ENCODE measurements around the gene CASTOR1.

Gene CASTOR1

DNA sequence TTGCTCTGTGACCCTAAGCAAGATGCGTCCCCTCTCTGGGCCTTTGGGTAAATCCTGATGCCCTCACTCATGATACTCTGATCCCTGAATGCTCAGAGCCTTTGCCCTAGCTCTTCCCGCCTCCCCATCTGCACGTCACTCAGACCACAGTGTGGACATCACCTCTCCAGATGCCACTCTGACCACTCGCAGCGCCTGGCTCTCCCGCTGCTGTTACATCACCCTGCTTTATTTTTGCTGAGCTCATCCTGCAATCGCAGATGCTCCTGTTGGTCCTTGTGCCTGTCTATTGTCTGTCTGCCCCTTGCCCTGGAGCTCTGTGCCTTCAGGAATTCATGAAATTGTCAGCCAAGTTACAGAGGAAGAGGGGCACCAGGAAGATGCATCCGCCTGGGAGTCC is 28.2 kb downstream of the CASTOR1 start:
- Histone ChIP-seq H3K9me3 (ENCODE audit: control insufficient read depth, low read length) (no peaks in the 10 kb centered on the region), H3K27ac (ENCODE audit: low read depth, low read length, severe bottlenecking) (no peak overlapping the region), H3K4me1 (ENCODE audit: control insufficient read depth, insufficient read depth, low read length, poor library complexity, severe bottlenecking) (peaks cover 15% of the 10 kb centered on the region), H3K36me3 (ENCODE audit: control insufficient read depth, insufficient read depth, low read length) (no peaks in the 10 kb centered on the region), H3K4me3 (ENCODE audit: extremely low read depth, insufficient read depth, low read length, poor library complexity, severe bottlenecking) (no peak overlapping the region)
- 91 to 92% methylated on average over 8 of the region's 8 CpGs for WGBS, 2 experiments (ENCODE audit: insufficient coverage in 2 of 2)

GRCh38 chr22:30260682-30261081 is 28.6 kb downstream of the CASTOR1 start:
- Histone ChIP-seq H3K36me3 (ENCODE audit: control insufficient read depth, insufficient read depth, low read length) (no peaks in the 10 kb centered on the region), H3K9me3 (ENCODE audit: control insufficient read depth, low read length) (no peaks in the 10 kb centered on the region), H3K27ac (ENCODE audit: low read depth, low read length, severe bottlenecking) (no peak overlapping the region), H3K4me3 (ENCODE audit: extremely low read depth, insufficient read depth, low read length, poor library complexity, severe bottlenecking) (no peak overlapping the region), H3K4me1 (ENCODE audit: control insufficient read depth, insufficient read depth, low read length, poor library complexity, severe bottlenecking) (peaks cover 15% of the 10 kb centered on the region)
- WGBS, 2 experiments (ENCODE audit: insufficient coverage in 2 of 2) = 92 to 95% methylated on average over 6 to 8 of the region's 8 CpGs

GRCh38 chr22:30260276-30260675 is 29.0 kb downstream of the CASTOR1 start:
- Histone ChIP-seq H3K27ac (ENCODE audit: low read depth, low read length, severe bottlenecking) (no peak overlapping the region), H3K36me3 (ENCODE audit: control insufficient read depth, insufficient read depth, low read length) (no peaks in the 10 kb centered on the region), H3K4me1 (ENCODE audit: control insufficient read depth, insufficient read depth, low read length, poor library complexity, severe bottlenecking) (peaks cover 15% of the 10 kb centered on the region), H3K9me3 (ENCODE audit: control insufficient read depth, low read length) (no peaks in the 10 kb centered on the region), H3K4me3 (ENCODE audit: extremely low read depth, insufficient read depth, low read length, poor library complexity, severe bottlenecking) (no peak overlapping the region)
- WGBS, 2 experiments (ENCODE audit: insufficient coverage in 2 of 2) = 97 to 99% methylated on average over 7 to 8 of the region's 11 CpGs

DNA sequence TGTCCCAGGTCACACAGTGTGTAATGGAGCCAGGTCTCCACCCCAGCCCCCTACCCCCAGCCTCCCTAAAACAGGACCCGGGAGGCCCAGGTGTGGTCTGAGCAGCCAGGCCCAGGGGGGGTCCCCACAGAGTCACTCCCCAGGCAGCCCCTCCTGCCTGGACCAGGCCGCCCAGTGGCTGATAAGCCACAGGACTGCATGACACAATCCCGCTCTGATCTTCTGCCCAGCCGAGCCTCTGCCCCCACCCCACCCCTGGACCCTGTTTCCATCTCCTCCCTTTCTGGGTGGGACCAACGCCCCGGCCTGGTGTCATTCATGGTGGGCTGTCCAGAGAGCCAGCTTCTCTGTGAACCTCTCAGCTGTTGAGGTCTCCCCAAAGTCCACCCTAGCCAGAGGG is 35.0 kb downstream of the CASTOR1 start:
- Histone ChIP-seq H3K36me3 (ENCODE audit: control insufficient read depth, insufficient read depth, low read length) (no peaks in the 10 kb centered on the region), H3K4me3 (ENCODE audit: extremely low read depth, insufficient read depth, low read length, poor library complexity, severe bottlenecking) (no peak overlapping the region), H3K4me1 (ENCODE audit: control insufficient read depth, insufficient read depth, low read length, poor library complexity, severe bottlenecking) (peaks cover 41% of the 10 kb centered on the region), H3K27ac (ENCODE audit: low read depth, low read length, severe bottlenecking) (no peak overlapping the region), H3K9me3 (ENCODE audit: control insufficient read depth, low read length) (no peaks in the 10 kb centered on the region)
- 86 to 100% methylated on average over 1 to 3 of the region's 6 CpGs for WGBS, 2 experiments (ENCODE audit: insufficient coverage in 2 of 2)

DNA sequence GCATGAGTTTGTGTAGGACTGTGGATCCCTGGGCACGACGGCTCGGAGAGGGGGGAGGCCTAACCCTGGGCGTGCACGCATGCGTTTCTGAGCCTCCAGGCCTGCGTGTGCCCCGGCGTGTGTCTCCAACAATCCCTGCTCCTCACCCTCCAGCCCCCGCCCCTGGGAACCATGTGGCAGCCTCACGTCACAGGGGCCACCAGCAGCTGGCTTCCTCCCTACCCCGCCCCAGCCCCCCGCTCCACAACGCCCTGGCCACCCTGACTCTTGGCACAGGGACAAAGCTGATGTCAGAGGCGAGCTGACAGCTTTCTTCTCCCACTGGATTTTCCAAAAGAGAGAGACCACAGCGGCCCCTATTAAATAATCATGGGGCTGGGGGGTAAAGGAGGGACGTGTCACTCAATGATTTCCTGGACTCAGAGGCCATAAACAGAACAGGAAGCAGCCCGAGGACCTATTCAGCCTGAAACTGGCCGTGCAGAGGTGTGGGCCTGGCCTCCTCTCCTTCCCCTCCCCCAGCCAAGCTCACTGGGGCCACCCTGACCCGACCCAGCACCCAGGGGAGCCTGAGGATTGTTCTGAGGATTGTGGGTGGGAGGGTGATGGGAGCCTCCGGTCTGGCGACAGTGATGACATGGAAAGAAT is 36.0 kb downstream of the CASTOR1 start:
- Histone ChIP-seq H3K36me3 (ENCODE audit: control insufficient read depth, insufficient read depth, low read length) (no peaks in the 10 kb centered on the region), H3K27ac (ENCODE audit: low read depth, low read length, severe bottlenecking) (no peak overlapping the region), H3K4me1 (ENCODE audit: control insufficient read depth, insufficient read depth, low read length, poor library complexity, severe bottlenecking) (peaks cover 47% of the 10 kb centered on the region), H3K9me3 (ENCODE audit: control insufficient read depth, low read length) (no peaks in the 10 kb centered on the region), H3K4me3 (ENCODE audit: extremely low read depth, insufficient read depth, low read length, poor library complexity, severe bottlenecking) (no peak overlapping the region)
- WGBS, 2 experiments (ENCODE audit: insufficient coverage in 2 of 2) = 77 to 86% methylated on average over 12 to 13 of the region's 22 CpGs

DNA sequence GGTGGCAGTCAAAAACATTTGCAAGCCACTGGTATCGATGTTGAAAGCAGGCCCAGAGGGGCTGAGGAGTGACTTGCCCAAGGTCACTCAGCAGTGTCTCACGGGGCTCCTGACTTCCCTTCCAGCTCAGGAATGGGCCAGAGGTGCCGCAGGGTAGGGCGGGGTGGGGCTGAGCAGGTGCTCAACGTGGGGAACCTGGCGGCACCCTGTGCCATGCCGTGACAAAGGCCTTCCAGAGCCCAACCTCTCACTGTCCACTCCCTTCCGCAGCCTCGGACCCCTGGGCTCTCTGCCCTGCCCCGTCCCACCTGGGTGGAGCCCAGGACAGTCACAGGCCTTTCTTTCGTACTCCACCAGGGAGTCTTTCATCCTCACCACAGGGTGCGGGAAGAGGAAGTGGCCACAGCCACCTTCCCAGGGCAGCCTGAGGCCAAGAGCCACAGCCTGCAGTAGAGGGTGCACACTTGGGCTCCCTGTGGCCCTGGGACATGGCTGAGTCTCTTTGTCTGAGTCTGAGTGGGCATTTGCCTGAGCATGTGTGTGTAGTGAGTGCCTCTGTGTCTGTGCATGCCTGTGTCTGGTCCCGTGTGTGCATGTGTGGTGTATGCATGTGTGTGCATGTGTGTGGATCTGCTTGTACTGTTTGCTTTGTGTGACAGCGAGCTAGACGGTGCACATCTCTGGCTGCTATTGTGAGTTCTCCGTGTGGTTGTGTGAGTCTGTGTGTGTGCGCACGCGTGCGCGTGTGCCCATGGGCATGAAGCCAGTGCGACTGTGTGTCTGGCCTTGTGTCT is 36.7 kb downstream of the CASTOR1 start:
- no peaks in the 10 kb centered on the region for H3K36me3 ChIP-seq (ENCODE audit: control insufficient read depth, insufficient read depth, low read length)
- WGBS, 2 experiments (ENCODE audit: insufficient coverage in 2 of 2) = 87 to 88% methylated on average over 13 to 22 of the region's 22 CpGs
- peaks cover 42% of the 10 kb centered on the region for H3K4me1 ChIP-seq (ENCODE audit: control insufficient read depth, insufficient read depth, low read length, poor library complexity, severe bottlenecking)
- H3K27ac ChIP-seq (ENCODE audit: low read depth, low read length, severe bottlenecking) = no peak overlapping the region
- no peak overlapping the region for H3K4me3 ChIP-seq (ENCODE audit: extremely low read depth, insufficient read depth, low read length, poor library complexity, severe bottlenecking)
- no peaks in the 10 kb centered on the region for H3K9me3 ChIP-seq (ENCODE audit: control insufficient read depth, low read length)

- no peak overlapping the region for H3K4me3 ChIP-seq (ENCODE audit: extremely low read depth, insufficient read depth, low read length, poor library complexity, severe bottlenecking)
- no peak overlapping the region for H3K27ac ChIP-seq (ENCODE audit: low read depth, low read length, severe bottlenecking)
- WGBS, 2 experiments (ENCODE audit: insufficient coverage in 2 of 2) = 93 to 96% methylated on average over 7 to 10 of the region's 10 CpGs
- peaks cover 39% of the 10 kb centered on the region for H3K4me1 ChIP-seq (ENCODE audit: control insufficient read depth, insufficient read depth, low read length, poor library complexity, severe bottlenecking)
- H3K9me3 ChIP-seq (ENCODE audit: control insufficient read depth, low read length) = no peaks in the 10 kb centered on the region
- H3K36me3 ChIP-seq (ENCODE audit: control insufficient read depth, insufficient read depth, low read length) = no peaks in the 10 kb centered on the region
These were observed 37.6 kb downstream of the CASTOR1 start for GRCh38 chr22:30251711-30252110.

DNA sequence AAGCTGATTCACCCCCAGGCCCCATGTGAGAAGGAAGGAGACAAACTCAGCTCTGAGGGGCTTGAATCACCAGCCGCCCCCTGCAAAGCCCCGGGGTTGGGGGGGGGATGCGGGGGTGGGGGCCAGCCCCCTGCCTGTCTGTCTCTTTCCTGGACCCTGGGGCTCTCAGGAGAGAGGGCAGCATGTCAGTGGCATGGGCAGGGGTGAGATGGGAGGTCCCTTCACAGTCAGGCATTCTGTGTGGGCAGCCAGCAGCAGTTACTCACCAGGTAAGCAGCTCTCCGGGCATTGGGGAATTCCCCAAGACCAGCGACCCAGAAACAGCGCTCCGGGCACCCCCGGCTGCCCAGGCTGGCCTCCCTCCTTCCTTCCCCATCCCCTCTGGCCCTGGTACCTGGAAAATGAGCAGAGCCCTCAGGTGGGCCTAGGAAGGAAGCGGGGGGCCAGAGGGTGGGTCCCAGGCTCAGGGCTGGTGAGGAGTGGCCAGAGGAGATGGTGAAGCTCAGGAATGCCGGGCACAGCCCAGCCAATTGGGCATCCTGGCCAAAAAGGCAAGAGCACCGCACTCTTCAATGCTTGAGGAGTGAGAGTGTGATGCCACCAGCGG is 38.5 kb downstream of the CASTOR1 start:
- no peaks in the 10 kb centered on the region for H3K9me3 ChIP-seq (ENCODE audit: control insufficient read depth, low read length)
- peaks cover 36% of the 10 kb centered on the region for H3K4me1 ChIP-seq (ENCODE audit: control insufficient read depth, insufficient read depth, low read length, poor library complexity, severe bottlenecking)
- no peaks in the 10 kb centered on the region for H3K36me3 ChIP-seq (ENCODE audit: control insufficient read depth, insufficient read depth, low read length)
- no peak overlapping the region for H3K27ac ChIP-seq (ENCODE audit: low read depth, low read length, severe bottlenecking)
- WGBS, 2 experiments (ENCODE audit: insufficient coverage in 2 of 2) = 84 to 96% methylated on average over 5 to 8 of the region's 12 CpGs
- H3K4me3 ChIP-seq (ENCODE audit: extremely low read depth, insufficient read depth, low read length, poor library complexity, severe bottlenecking) = no peak overlapping the region

- no peaks in the 10 kb centered on the region for H3K9me3 ChIP-seq (ENCODE audit: control insufficient read depth, low read length)
- H3K27ac ChIP-seq (ENCODE audit: low read depth, low read length, severe bottlenecking) = no peak overlapping the region
- WGBS, 2 experiments (ENCODE audit: insufficient coverage in 2 of 2) = 100% methylated on average over 3 of the region's 3 CpGs
- H3K36me3 ChIP-seq (ENCODE audit: control insufficient read depth, insufficient read depth, low read length) = no peaks in the 10 kb centered on the region
- no peak overlapping the region for H3K4me3 ChIP-seq (ENCODE audit: extremely low read depth, insufficient read depth, low read length, poor library complexity, severe bottlenecking)
- H3K4me1 ChIP-seq (ENCODE audit: control insufficient read depth, insufficient read depth, low read length, poor library complexity, severe bottlenecking) = peaks cover 36% of the 10 kb centered on the region
These were observed 39.2 kb downstream of the CASTOR1 start for GRCh38 chr22:30250039-30250565.

- 71 to 80% methylated on average over 19 to 20 of the region's 27 CpGs for WGBS, 2 experiments (ENCODE audit: insufficient coverage in 2 of 2)
- no peaks in the 10 kb centered on the region for H3K9me3 ChIP-seq (ENCODE audit: control insufficient read depth, low read length)
- H3K27ac ChIP-seq (ENCODE audit: low read depth, low read length, severe bottlenecking) = no peak overlapping the region
- H3K36me3 ChIP-seq (ENCODE audit: control insufficient read depth, insufficient read depth, low read length) = no peaks in the 10 kb centered on the region
- H3K4me3 ChIP-seq (ENCODE audit: extremely low read depth, insufficient read depth, low read length, poor library complexity, severe bottlenecking) = no peak overlapping the region
- peaks cover 36% of the 10 kb centered on the region for H3K4me1 ChIP-seq (ENCODE audit: control insufficient read depth, insufficient read depth, low read length, poor library complexity, severe bottlenecking)
These were observed 40.0 kb downstream of the CASTOR1 start for GRCh38 chr22:30249049-30250038.
